IPS DF 19.7 (cell line): ENCODE measurements around the gene TMEM50A.
"Not testable (repeated sequence)": the region's sequence is repeated elsewhere in the genome, so short reads cannot be mapped to it uniquely, and the experiment has no call there.

Source experiments
- DNase-seq: peaks from one replicate; pipeline ENCODE4 v3.0.0-alpha.2; 2013; ENCODE audit warnings: low read depth, low spot score

The TMEM50A gene

GRCh38 chr1:25387096-25387495 is 49.0 kb downstream of the TMEM50A start:
- not testable (repeated sequence) for DNase-seq

- DNase-seq = not testable (repeated sequence)
Observed at GRCh38 chr1:25388691-25389090, 50.6 kb downstream of the TMEM50A start.

GRCh38 chr1:25389721-25390120 is 51.6 kb downstream of the TMEM50A start:
- not testable (repeated sequence) for DNase-seq

DNA sequence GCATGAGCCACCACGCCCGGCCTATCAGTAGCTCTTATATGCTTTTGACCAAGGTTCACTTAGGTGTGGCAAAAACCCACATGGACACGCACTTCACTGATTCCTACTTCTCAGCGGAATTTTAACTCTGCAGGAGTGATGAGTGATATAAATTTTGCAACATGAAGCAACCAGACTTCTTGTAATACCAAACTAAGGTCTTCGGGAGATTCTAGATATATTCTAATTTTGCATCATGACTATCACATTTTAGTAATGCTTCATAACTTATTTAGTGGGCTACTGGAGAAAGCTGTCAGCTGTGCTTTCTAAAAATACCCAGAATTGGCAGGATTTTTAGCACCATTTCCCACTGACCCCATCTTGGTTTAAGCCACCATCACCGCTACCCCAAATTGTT is 54.7 kb downstream of the TMEM50A start:
- no peak for DNase-seq

GRCh38 chr1:25397549-25397948 is 59.4 kb downstream of the TMEM50A start:
- DNase-seq = not testable (repeated sequence)

GRCh38 chr1:25398079-25398478 is 59.9 kb downstream of the TMEM50A start:
- not testable (repeated sequence) for DNase-seq

GRCh38 chr1:25402947-25403803 is 65.0 kb downstream of the TMEM50A start:
- DNase-seq = not testable (repeated sequence)

GRCh38 chr1:25405731-25406305 is 67.7 kb downstream of the TMEM50A start:
- not testable (repeated sequence) for DNase-seq

DNA sequence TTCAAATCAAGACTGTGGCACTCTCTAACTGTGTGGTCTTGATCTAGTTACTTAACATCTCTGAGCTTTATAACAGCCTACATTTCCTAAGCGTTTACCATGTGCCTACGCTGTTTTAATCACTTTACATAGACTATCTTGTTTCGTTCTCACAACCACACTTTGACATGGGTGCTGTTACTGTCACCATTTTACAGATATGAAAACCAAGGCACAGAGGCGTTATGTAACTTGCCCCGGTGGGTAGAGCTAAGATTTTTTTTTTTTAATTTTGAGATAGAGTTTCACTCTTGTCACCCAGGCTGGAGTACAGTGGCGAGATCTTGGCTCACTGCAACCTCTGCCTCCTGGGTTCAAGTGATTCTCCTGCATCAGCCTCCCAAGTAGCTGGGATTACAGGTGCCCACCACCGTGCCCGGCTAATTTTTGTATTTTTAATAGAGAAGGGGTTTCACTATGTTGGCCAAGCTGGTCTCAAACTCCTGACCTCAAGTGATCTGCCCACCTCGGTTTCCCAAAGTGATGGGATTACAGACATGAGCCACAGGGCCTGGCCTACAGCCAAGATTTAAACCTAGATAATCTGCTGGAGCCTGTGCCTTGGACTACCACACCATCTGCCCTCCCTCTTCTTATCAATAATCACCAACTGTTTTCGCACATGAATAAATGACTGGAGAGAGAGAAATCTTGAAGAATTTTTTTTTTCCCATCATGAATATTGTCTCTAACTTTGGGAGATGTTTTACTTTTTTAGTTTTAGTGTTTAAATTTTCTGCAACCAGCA is 71.7 kb downstream of the TMEM50A start:
- DNase-seq = not testable (repeated sequence)
